NB4 (cell line): ENCODE results near the gene UCHL1.

Source experiments
- DNase-seq: peaks from one replicate; pipeline ENCODE4 v3.0.0; 2010; ENCODE audit warnings: low read depth
- H3K4me3 ChIP-seq: one replicate; pipeline ENCODE4 v1.5.1; 2011; ENCODE audit warnings: mild to moderate bottlenecking, low read depth, low read length, moderate library complexity
- CTCF ChIP-seq: IDR thresholded peaks from one replicate; pipeline ENCODE4 v1.5.1; 2012; ENCODE audit warnings: low read depth, low read length
- MAX ChIP-seq: IDR thresholded peaks from 2 replicates; pipeline ENCODE4 v1.6.1; 2011; ENCODE audit warnings: low read depth, low read length
- MYC ChIP-seq: IDR thresholded peaks from 2 replicates; pipeline ENCODE4 v1.6.1; 2011; ENCODE audit warnings: low read depth, low read length
- POLR2A ChIP-seq: IDR thresholded peaks from 2 replicates; pipeline ENCODE4 v1.6.1; 2011; ENCODE audit warnings: mild to moderate bottlenecking; ENCODE audit not compliant: insufficient read length; ENCODE audit errors: extremely low read depth

The UCHL1 gene

GRCh38 chr4:41315862-41316261 is 59.1 kb downstream of the UCHL1 start:
- no peak overlapping the region for H3K4me3 ChIP-seq
- no peak for DNase-seq
- TF ChIP-seq MAX (no peak), CTCF (no peak), MYC (no peak), POLR2A (no peak)
